ENCODE data around the gene MAP7D1. TPM values are rescaled to one million over a fixed set of nuclear protein-coding genes. Genes with fewer than 3 reads are reported as not detected.

MAP7D1 gene
- total RNA-seq, 6 experiments from 2014 or later: 202 to 234 (median 210) TPM

- no peaks in the 10 kb centered on the region; the same call in 1 of the 2 replicates for H3K36me3 Mint-ChIP-seq (ENCODE audit: low read depth)
- no peak for DNase-seq
- TF ChIP-seq, protein P1, sequence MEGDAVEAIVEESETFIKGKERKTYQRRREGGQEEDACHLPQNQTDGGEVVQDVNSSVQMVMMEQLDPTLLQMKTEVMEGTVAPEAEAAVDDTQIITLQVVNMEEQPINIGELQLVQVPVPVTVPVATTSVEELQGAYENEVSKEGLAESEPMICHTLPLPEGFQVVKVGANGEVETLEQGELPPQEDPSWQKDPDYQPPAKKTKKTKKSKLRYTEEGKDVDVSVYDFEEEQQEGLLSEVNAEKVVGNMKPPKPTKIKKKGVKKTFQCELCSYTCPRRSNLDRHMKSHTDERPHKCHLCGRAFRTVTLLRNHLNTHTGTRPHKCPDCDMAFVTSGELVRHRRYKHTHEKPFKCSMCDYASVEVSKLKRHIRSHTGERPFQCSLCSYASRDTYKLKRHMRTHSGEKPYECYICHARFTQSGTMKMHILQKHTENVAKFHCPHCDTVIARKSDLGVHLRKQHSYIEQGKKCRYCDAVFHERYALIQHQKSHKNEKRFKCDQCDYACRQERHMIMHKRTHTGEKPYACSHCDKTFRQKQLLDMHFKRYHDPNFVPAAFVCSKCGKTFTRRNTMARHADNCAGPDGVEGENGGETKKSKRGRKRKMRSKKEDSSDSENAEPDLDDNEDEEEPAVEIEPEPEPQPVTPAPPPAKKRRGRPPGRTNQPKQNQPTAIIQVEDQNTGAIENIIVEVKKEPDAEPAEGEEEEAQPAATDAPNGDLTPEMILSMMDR (IDR thresholded peaks at IDR 0.05): no peak
- no peak overlapping the region for H3K27ac Mint-ChIP-seq
- no peaks in the 10 kb centered on the region; the same call in 1 of the 2 replicates for H3K27me3 Mint-ChIP-seq (ENCODE audit: insufficient read depth)
- H3K4me1 Mint-ChIP-seq (ENCODE audit: low read depth): peaks cover 14% of the 10 kb centered on the region
- H3K9me3 Mint-ChIP-seq: no peaks in the 10 kb centered on the region
- no peak overlapping the region for H3K4me3 Mint-ChIP-seq
Measured at GRCh38 chr1:36198641-36199040, 42.7 kb downstream of the MAP7D1 start.

GRCh38 chr1:36199934-36200741 is 44.2 kb downstream of the MAP7D1 start:
- DNase-seq: peak; percentile 11
- H3K36me3 Mint-ChIP-seq (ENCODE audit: low read depth): no peaks in the 10 kb centered on the region; the same call in 1 of the 2 replicates
- no peak overlapping the region for H3K4me3 Mint-ChIP-seq
- H3K4me1 Mint-ChIP-seq (ENCODE audit: low read depth): peaks cover 24% of the 10 kb centered on the region
- H3K27ac Mint-ChIP-seq: no peak overlapping the region; the same call in 1 of the 2 replicates
- H3K9me3 Mint-ChIP-seq: no peaks in the 10 kb centered on the region
- no peaks in the 10 kb centered on the region; the same call in 1 of the 2 replicates for H3K27me3 Mint-ChIP-seq (ENCODE audit: insufficient read depth)
- TF ChIP-seq, protein P1 (IDR thresholded peaks at IDR 0.05): no peak

- no peak for DNase-seq
- H3K4me1 Mint-ChIP-seq (ENCODE audit: low read depth): peaks cover 37% of the 10 kb centered on the region
- no peak overlapping the region for H3K4me3 Mint-ChIP-seq
- no peaks in the 10 kb centered on the region for H3K36me3 Mint-ChIP-seq (ENCODE audit: low read depth)
- TF ChIP-seq, protein P1 (IDR thresholded peaks at IDR 0.05): no peak
- H3K9me3 Mint-ChIP-seq: no peaks in the 10 kb centered on the region
- no peaks in the 10 kb centered on the region; the same call in 1 of the 2 replicates for H3K27me3 Mint-ChIP-seq (ENCODE audit: insufficient read depth)
- H3K27ac Mint-ChIP-seq: peak overlapping the region; percentile 88
Measured at GRCh38 chr1:36203027-36203553, 47.1 kb downstream of the MAP7D1 start.

GRCh38 chr1:36203554-36204346 is 47.8 kb downstream of the MAP7D1 start:
- DNase-seq: peak; percentile 30
- no peaks in the 10 kb centered on the region; the same call in 1 of the 2 replicates for H3K27me3 Mint-ChIP-seq (ENCODE audit: insufficient read depth)
- H3K27ac Mint-ChIP-seq: peak overlapping the region; percentile 88

More at GRCh38 chr1:36203554-36204346, 47.8 kb downstream of the MAP7D1 start:
- H3K4me3 Mint-ChIP-seq: peak overlapping the region; percentile 16
- TF ChIP-seq, protein P1 (IDR thresholded peaks at IDR 0.05): no peak
- no peaks in the 10 kb centered on the region for H3K36me3 Mint-ChIP-seq (ENCODE audit: low read depth)
- H3K9me3 Mint-ChIP-seq: no peaks in the 10 kb centered on the region
- H3K4me1 Mint-ChIP-seq (ENCODE audit: low read depth): peaks cover 37% of the 10 kb centered on the region
